Fibroblast of villous mesenchyme (primary cell): ENCODE data around the gene STX18. TPM values are rescaled to one million over a fixed set of nuclear protein-coding genes. Genes with fewer than 3 reads are reported as not detected.
"Not testable (repeated sequence)": the region's sequence is repeated elsewhere in the genome, so short reads cannot be mapped to it uniquely, and the experiment has no call there.

Experiments used
- DNase-seq: peaks from one replicate; pipeline ENCODE4 v3.0.0-alpha.2; 2010; ENCODE audit warnings: low read depth
- H3K4me3 ChIP-seq: 2 replicates; pipeline ENCODE4 v1.5.1; 2011; ENCODE audit warnings: low read depth, mild to moderate bottlenecking, low read length
- CTCF ChIP-seq: IDR thresholded peaks from 2 replicates; pipeline ENCODE4 v1.5.1; 2012; ENCODE audit warnings: low read depth, mild to moderate bottlenecking, low read length; ENCODE audit not compliant: insufficient read depth
- total RNA-seq: library from RNA; depleted of rRNA; stranded (reverse); fragments of >200 nt; gene quantifications from 2 replicates; pipeline ENCODE4 v1.2.3, GENCODE V29; 2012

Gene STX18
- total RNA-seq, 1 donor, result 24.2 TPM

- no peak for DNase-seq
- H3K4me3 ChIP-seq, result no peak overlapping the region
- no peak for TF ChIP-seq CTCF
Observed at GRCh38 chr4:4512282-4512681, 29.6 kb downstream of the STX18 start.

- not testable (repeated sequence) for H3K4me3 ChIP-seq, DNase-seq
Observed at GRCh38 chr4:4510641-4511040, 31.2 kb downstream of the STX18 start.

- no peak for TF ChIP-seq CTCF
- H3K4me3 ChIP-seq, result no peak overlapping the region
- no peak for DNase-seq
Observed at GRCh38 chr4:4509521-4509920, 32.3 kb downstream of the STX18 start.

GRCh38 chr4:4507923-4508322 is 33.9 kb downstream of the STX18 start:
- peak; percentile 59 for TF ChIP-seq CTCF
- DNase-seq, result no peak
- no peak overlapping the region for H3K4me3 ChIP-seq

- no peak for TF ChIP-seq CTCF
- no peak for DNase-seq
- no peak overlapping the region for H3K4me3 ChIP-seq
Observed at GRCh38 chr4:4507403-4507802, 34.4 kb downstream of the STX18 start.

GRCh38 chr4:4506961-4507360 is 34.9 kb downstream of the STX18 start:
- DNase-seq, result no peak
- no peak overlapping the region for H3K4me3 ChIP-seq
- no peak for TF ChIP-seq CTCF

GRCh38 chr4:4505211-4505610 is 36.6 kb downstream of the STX18 start:
- not testable (repeated sequence) for H3K4me3 ChIP-seq, DNase-seq

GRCh38 chr4:4504783-4505182 is 37.1 kb downstream of the STX18 start:
- no peak for TF ChIP-seq CTCF
- no peak for DNase-seq
- no peak overlapping the region for H3K4me3 ChIP-seq
